Epithelial cell of alveolus of lung (primary cell): ENCODE results near the gene GRHPR. TPM values are rescaled to one million over a fixed set of nuclear protein-coding genes. Genes with fewer than 3 reads are reported as not detected.

Source experiments
- total RNA-seq: library from RNA; depleted of rRNA; stranded (reverse); fragments of >200 nt; gene quantifications from 2 replicates; pipeline ENCODE4 v1.2.1, GENCODE V29; 2015

Gene GRHPR
- 144 and 167 TPM in 2 replicates for total RNA-seq

GRCh38 chr9:37422289-37423104 is at the start of gene GRHPR:
TSS of gene GRHPR (plus strand) at chr9:37422696. CDS start at chr9:37422751, 55 bp downstream.

GRCh38 chr9:37465249-37466036 is 42.9 kb downstream of the GRHPR start, which contains the start of gene ZBTB5:
TSS of gene ZBTB5 (minus strand) at chr9:37465450. CDS start at chr9:37442551, 22,899 bp downstream.

GRCh38 chr9:37485389-37486255 is 63.1 kb downstream of the GRHPR start, which contains the start of gene POLR1E:
TSS of gene POLR1E (plus strand) at chr9:37485948. CDS start at chr9:37486048, 100 bp downstream.

Other genes with a start within 250 kb of the GRHPR start
- 8.0 and 9.3 TPM in 2 replicates for gene ZBTB5, start 42.8 kb downstream of the GRHPR start, total RNA-seq
- gene POLR1E, start 63.3 kb downstream of the GRHPR start, total RNA-seq = 30.6 and 34.0 TPM in 2 replicates
- gene FBXO10, start 153.7 kb downstream of the GRHPR start, total RNA-seq = 4.9 and 8.3 TPM in 2 replicates
- 70.5 and 183 TPM in 2 replicates for gene TOMM5, start 169.9 kb downstream of the GRHPR start, total RNA-seq
- gene FRMPD1, start 228.3 kb downstream of the GRHPR start, total RNA-seq = not detected in 2 replicates